ENCODE measurements around the gene MICALL1.
"Not testable (repeated sequence)": the region's sequence is repeated elsewhere in the genome, so short reads cannot be mapped to it uniquely, and the experiment has no call there.

Gene MICALL1

GRCh38 chr22:37967147-37967546, 61.0 kb downstream of the MICALL1 start:
- no peak for DNase-seq

DNA sequence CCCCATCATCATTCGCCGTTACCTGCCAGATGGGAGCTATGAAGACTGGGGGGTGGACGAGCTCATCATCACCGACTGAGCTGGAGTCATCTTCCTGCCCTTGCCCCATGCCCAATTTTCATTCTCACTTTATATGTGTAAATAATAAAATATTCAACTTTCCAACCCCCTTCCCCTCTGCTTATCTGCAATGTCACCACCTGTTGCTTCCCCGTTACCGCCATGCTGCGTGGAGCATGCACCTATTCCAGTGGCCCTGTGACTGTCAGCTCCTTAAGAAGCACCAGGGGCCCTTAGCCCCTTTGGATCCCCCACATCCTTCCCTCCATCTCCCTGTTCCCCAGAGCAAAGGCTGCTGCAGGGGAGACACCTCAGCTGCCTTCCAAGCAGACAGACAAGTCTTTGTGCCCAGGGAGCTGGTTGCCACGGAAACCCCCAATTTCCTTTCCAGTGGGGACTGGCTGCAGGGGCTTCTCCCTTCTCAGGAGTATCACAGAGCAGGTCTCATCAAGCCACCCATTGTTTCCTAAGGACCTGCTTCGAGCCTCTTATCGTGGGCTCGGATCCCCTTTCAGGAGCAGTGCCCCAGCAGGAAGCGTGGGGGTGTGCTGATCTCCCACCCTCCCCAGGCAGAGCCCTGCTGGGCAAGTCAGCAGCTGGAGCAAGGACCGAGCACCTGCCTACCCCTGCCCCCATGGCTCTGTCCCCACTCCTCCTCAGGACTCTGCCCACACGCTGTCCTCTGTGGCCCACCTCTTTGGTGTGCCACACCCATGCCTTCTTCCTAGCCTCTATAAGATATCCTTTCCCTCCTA, 61.7 kb downstream of the MICALL1 start:
- no peak for DNase-seq

DNA sequence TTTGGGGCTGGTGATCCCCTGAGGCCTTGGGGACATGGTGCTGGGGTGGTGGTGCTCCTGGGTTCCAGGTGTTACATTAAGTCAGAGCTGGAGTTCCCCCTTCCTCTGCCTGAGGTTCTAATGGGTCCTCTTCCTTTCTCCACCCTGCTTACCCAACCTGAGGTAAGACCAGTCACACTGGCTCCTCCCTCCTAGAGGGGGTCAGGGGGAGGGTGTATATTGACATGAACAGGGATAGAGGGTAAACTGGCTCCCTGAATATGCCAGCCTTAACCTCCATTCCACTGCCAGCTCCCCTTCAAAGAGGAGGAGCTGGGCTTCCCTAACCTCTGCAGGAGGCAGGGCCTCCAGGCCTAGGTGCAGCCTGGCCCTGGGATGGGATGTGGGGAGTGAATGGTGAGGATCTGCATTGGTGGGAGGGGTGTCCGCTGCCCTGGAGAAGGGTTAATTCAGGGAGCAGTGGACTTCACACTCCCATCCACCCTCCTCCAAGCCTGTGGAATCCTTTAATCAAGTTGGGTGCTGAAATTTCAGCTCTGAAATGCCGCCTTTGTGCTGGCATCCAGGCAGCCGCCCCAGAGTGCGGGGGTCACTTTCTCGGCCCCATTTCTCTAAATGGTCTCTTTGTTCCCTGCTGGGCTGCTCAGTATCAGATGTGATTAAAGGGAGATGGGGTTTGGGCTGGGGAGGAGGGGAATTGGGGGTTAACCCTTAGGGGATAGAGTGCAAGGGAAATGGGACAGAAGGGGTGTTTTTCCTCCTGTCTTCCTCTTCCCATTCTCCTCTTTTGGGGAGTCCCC, 62.6 kb downstream of the MICALL1 start:
- DNase-seq = no peak

DNA sequence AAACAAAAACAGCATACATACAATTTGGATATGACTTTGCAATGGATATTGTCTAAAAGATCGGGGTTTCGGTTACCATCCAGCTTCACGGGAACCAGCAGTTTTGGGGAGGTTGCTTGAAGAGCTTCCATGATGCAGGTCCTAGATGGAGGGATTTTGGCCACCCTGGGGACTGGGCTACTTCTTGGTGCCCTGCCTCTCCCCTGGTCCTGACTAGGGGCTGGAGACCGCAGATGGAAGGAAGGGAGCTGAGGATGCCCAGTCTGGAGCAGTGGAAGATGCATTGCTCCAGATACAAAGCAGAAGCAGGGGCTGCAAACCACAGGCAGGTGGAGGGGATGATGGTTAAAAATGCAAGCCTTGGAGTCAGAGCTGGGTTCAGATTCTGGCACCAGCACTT, 64.8 kb downstream of the MICALL1 start:
- no peak for DNase-seq

DNA sequence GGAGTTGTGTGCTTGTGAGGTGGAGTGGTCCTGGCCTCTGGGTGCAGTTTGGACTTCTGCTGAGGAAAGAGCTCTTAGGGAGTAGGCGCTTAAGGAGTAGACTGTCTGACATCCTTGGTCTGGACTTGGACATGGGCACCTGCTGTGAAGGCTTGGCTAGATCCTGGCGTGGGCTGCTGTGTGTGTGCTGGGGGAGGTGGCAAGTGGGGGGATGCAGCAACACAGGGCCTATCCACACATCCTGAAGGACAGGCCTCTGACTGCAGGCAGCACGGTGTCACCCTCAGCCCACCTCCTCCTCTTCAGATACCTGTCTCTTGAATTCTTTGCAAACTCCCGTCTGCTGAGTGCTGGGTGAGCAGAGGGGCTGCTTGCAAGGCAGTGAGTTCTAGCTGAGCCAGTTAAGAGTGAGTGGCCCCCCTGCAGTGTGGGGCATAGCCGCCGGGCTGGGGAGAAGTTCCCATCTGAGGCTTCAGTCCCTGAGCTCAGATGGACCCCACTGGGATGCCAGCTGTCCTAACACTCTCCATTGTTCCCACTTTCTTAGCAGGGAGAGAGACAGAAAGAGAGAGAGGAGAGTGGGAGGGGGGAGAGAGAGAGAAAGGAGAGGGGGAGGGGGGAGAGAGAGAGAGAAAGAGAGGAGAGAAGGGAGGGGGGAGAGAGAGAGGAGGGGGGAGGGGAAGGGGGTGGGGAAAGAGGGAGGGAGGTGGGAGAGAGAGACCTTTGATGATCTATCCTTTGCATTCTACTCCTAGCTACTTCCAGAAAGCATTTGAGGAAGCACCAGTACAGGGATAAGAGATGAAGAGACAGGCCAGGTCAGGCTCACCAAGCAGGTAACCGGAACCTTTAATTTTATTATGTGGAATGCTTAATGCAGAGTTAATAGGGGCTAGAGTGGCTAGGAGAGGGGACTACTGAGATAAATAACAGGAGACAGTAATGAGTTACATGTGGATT, 65.7 kb downstream of the MICALL1 start:
- DNase-seq = no peak

DNA sequence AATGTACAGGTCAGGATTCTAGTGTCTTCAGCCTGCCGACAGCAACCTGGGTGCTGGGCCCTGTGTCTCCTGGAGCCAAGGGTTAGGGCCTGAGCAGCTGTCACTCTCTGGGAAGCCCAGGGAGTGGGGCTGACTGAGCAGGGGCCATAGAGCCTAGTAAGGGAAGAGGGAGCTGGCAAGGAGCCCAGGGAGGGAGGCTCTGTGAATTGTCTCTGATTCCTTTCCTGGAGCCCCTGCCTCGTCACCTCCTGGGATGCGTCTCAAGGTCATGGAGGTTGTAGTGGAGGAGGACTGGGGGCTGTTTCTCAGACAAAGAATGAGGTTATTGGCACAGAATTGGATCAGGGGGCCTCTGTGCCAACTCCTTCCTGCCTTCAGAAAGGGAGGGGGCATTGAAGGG, 66.4 kb downstream of the MICALL1 start:
- DNase-seq = no peak

DNA sequence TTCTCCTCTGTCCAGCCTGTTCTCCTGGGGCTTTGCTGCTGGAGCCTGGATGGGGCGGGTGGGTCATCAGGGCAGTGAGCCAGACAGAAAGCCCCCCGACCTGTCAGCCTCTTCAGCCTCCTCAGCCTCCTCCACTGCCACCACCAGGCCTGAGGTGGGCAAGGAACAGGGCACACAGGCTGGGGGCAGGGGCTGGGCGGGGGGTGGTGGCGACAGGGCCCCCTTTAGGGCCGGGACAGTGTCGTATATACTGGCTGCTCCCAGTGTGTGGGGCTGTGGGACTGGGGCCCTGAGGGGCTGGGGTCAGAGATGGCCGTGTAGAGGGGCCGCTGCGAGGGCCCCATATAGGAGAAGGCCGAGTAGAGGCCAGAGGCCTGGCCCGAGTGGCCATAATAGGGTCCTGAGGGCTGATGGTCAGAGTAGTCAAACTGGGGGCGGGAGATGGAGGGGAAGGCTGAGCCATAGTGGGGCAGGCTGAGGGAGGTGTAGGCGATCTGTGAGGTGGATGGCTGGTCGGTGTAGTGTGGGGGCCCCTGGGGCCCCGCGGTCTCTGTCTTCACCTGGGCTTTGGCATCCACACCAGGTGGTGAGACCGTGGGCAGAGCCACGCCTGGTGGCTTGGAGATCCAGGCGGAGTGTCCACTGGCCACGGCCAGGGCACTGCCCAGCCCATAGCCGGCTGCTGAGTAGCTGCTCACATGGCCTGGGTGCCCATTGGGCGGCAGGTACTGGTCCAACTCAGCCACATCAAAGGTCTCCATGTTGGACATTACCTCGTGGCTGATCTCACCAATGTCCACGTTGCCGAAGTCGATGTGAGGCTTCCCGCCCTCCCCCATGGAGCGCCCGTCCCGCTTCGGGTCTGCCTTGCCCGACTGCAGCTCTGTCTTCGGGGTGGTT, 67.4 kb downstream of the MICALL1 start:
- no peak for DNase-seq

DNA sequence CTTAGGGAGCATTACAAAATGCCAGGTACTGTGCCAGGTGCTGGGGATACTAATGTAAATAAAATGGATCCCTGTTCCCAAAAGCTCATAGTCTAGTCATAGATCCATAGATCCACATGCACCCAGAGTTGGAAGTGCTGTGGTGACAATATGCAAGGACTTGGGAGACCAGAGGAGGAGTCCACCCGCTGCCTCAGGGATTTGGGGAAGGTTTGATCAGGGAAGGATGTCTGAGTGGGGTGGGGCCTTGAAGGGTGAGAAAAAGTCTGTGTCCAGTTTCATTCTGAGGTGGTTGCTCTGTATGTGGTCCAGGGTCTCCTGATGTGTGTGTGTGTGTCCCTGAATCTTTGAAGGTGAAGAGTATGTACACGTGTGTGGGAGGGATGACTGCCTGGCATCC, 69.1 kb downstream of the MICALL1 start:
- no peak for DNase-seq

DNA sequence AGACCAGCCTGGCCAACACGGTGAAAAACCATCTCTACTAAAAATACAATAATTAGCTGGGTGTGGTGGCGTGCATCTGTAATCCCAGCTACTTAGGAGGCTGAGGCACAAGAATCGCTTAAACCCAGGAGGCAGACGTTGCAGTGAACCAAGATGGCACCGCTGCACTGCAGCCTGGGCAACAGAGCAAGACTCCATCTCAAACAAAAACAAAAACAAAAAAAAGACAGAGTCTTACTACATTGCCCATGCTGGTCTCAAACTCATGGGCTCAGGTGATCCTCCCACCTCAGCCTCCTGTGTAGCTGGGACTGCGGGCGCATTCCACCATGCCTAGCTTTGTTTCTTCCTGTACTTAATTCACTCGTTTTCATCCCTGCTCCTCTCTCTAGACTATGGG, 69.9 kb downstream of the MICALL1 start:
- not testable (repeated sequence) for DNase-seq

- DNase-seq = no peak
Observed at GRCh38 chr22:37976547-37976946, 70.5 kb downstream of the MICALL1 start.

DNA sequence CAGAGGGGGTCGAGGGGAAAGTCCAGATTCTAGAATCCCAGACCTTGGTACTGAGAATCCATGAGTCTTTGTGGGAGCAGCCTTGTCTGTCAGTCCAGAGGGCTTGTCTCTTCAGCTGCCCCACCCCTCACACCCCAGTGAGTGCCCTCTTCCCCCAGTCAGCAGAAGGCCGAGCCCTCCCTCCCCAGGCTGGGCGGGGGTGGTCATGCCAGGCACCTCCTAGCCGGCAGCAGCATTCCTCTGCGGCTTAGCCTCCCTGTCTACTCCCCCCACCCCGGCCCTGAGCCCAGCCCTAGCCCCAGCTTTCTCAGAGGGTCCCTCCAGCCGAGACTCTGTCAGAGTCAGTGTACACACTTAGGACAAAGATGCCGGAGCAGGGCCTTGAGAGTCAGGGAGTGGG, 73.7 kb downstream of the MICALL1 start:
- DNase-seq = no peak

DNA sequence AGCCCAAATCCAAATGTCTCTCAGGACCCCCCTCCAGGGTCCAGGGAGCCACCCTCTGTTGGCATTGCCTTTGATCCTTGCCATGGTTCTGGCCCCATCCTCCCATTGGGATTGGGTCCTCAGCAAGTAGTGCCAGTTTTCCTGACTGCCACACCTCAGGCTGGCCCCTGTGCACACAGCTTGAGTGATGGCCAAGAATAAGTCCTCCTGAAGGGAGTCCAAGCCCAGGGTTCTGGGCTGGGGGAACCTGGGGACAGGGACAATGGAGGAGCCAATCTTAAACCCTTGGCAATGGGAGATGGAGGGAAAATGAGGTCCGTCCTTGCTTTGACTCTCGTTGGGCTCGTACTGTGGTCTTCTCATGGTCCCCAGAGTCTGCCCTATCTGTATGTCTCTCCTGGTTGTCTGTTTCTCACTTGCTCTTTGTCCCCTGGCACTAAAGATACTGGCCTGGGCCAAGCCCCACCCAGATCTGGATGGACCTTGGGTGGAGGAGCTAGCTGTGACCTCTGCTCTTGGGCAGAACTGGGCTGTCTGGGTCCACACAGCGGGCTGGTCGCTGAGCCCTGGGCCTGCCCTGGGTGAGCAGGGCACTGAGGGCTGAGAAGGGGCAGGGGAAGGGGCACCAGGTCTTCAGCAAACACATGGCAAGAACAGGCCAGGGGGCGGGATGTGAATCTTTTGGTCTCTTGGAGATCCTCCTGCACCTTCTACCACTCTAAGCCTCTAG, 75.3 kb downstream of the MICALL1 start:
- DNase-seq = no peak

GRCh38 chr22:37982151-37982785, 76.2 kb downstream of the MICALL1 start:
- DNase-seq = no peak

DNA sequence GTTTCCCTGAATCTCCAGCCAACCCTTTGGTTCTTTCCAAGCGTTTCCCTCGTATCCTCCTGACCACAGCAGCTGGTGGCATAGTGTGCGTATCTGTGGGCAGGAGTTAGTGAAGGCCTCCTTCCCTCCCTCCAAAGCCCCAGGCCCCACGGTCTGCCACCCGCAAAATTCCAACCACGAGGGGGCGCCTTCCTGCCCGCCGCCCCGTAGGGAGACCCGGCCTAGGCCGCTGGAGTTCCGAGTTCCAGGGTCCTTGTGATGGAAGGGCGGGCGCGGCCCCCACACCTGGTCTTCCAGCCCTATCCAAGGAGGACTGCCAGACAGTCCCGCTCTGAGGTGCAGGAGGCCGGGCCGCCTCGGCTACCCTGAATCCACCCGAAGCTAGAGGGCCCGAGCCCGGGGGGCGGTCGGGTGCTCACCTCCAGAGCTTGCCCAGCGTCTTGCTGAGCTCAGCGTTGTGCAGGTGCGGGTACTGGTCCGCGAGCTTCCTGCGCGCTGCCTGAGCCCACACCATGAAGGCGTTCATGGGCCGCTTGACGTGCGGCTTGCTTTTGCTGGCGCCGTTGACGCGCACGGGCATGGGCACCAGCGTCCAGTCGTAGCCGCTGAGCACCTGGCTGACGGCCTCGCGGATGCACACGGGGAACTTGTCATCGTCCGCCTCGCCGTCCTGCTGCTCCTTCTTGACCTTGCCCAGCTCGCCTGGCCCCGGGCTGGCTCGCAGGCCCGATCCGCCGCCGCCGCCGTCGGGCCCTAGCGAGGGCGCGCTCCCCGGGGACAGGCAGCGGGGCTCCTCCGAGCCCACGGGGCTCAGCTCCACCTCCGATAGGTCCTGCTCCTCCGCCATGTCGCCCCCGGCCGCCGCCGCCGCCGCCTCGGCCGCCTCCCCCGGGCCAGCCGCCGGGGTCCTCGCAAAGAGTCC, 77.1 kb downstream of the MICALL1 start:
- no peak for DNase-seq

DNA sequence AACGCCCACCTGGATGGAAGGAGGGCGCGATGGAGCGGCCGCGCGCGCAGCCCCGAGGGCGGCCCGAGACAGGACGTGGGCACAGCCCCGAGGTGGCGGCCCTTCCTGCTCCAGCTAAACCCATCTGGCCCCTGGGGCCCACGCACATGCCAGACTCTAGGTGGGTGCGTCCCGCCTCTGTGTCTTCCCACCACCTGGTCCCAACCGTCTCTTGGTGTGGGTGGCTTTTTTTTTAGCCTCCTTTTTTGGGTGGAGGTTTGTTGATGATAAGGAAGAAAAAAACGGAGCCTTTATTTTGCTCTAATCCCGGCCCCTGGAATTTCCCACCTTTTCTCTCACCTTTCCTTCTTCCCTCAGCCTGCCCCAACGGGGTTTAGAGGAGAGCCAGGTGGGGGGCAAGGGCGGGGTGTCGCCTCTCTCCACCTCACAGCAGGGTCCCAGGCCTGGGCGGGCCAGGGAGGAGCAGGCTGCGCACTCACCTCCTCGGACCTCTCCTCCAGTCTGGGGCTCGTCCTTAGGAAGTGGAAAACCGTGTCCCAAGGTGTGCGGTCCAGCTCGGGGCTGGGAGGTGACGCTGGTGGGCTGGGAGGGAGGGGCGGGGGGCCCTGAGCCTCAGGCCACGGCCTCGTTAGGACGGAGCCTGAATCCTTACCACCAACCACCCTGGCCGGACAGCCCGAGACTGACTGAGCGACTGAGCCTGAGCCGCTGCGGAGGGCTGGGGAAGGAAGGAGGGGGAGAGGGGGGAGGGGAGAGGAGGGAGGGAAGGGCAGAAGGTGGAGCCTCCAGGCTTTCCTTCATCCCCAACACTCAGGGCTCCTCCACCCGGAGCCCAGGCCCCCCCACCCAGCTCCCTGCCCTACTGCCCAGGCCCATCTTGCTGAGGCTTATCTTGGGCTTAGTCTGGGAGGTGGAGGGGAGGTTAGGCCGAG, 78.0 kb downstream of the MICALL1 start, which contains the start of gene SOX10:
TSS of gene SOX10 (minus strand) at position 696 of the 932 bp plus-strand sequence. CDS start 771 bp downstream, outside the sequence.
- DNase-seq = no peak

DNA sequence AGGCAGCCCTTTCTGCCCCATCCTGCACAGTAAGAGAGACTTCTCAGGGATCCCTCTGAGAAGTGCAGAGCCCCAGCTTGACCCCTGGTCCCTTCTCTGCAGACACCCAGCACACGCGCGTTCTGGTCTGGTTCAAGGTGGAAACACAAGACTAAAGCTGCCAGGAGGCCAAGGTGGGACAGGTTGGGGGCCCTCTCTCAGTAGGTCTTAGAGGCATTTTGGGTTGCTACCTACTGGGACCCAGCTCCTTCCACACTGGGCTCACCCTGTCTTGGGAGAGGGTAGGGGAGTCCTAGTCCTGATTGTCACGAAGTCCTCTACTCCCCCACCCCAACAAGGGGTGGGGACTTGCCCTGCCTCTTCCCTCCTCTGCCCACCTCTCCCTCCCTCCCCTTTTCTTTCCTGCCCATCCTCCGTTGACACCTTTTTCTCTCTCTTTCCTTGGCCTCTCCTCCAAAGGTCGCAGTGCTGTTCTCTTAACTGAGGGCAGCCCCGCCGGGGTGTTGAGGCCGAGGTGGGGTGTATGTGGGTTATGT, 79.0 kb downstream of the MICALL1 start:
- no peak for DNase-seq

DNA sequence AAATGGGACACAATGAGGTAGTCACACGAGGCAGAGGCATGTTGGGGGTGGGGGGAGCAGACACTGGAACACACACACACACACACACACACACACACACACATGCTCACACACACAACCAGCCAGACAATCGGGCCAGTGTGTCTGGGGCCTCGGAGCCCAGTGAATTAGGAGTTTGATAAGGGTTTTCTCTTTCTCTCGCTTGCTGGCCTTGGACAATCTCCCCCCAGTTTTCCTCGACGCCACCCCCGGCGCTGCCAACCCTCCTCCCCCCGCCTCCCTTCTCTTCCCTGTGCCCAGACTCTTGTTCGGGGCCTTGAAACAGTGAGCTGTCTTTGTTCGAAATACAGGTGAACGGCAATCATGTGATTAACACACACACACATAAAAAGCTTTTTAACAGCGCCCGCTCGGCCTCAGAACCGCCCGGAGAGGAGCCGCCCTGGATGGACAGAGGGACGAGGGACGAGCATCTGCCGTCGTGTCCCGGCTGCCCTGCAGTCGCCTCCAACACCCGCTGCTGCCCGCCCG, 79.7 kb downstream of the MICALL1 start:
- no peak for DNase-seq

DNA sequence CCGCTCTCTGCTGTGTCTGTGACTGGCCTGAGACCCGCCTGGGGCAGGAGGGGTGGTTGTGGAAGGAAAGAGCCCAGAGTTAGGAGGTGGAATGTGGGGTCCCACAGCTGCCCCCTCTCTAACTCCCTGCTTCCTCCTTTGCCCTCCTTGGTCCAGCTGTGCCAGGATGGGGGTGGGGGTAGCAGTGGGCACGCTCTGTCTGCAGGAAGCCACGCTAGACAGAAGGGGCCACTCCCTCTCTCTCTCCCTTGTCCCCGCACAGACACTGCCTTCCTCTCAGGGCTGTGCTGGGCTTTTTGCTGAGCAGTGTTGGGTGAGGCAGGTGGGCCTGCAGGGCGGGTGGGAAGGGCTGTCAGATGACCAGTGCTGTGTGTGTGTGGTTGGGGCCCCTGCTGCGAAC, 80.3 kb downstream of the MICALL1 start:
- peak; percentile 36 for DNase-seq

All from hematopoietic multipotent progenitor cell treated with erythropoietin and hydrocortisone succinate and interleukin-3 and kit ligand, for 4 days (in vitro differentiated cells).